Measurements from ENCODE around the gene FOXP1. TPM values are rescaled to one million over a fixed set of nuclear protein-coding genes. Genes with fewer than 3 reads are reported as not detected.
A peak's percentile ranks its signal among the peaks of the same experiment; 100 is the strongest.

Gene FOXP1
- total RNA-seq, 4 donors from 2014 or later: 103 to 173 (median 140) TPM

DNA sequence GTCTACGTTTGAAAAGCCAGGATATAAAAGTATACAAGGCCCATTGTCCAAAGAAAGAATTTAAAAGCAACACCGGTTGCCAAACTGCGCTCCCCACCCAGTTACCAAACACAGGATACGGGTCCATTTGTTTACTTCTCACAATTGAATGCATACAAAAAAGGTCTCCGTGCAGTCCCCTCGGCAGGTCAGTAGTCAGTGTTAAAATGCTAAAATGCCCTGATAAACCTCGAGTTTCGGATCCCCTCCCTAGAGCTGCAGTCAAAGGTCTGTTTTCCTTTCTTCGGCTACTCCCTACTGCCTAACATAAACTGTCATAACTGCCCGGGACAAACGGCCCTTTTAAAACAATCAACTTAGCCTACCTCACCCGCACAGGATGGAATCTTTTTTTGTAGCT is 534.6 kb downstream of the FOXP1 start:
- Histone ChIP-seq H3K4me1 (peaks cover 0 to 46% (median 11%) of the 10 kb centered on the region in 4 donors), H3K9me3 (no peaks in the 10 kb centered on the region), H3K27me3 (no peaks in the 10 kb centered on the region), H3K4me3 (peak overlapping the region in 1 of 4 donors; percentile 2), H3K27ac (peak overlapping the region in 3 of 4 donors; percentile 6 to 69 (median 60)), H3K36me3 (peaks cover 0 to 44% (median 0%) of the 10 kb centered on the region in 3 donors)
- no peak for DNase-seq
- TF ChIP-seq POLR2A (IDR thresholded peaks at IDR 0.05): no peak

DNA sequence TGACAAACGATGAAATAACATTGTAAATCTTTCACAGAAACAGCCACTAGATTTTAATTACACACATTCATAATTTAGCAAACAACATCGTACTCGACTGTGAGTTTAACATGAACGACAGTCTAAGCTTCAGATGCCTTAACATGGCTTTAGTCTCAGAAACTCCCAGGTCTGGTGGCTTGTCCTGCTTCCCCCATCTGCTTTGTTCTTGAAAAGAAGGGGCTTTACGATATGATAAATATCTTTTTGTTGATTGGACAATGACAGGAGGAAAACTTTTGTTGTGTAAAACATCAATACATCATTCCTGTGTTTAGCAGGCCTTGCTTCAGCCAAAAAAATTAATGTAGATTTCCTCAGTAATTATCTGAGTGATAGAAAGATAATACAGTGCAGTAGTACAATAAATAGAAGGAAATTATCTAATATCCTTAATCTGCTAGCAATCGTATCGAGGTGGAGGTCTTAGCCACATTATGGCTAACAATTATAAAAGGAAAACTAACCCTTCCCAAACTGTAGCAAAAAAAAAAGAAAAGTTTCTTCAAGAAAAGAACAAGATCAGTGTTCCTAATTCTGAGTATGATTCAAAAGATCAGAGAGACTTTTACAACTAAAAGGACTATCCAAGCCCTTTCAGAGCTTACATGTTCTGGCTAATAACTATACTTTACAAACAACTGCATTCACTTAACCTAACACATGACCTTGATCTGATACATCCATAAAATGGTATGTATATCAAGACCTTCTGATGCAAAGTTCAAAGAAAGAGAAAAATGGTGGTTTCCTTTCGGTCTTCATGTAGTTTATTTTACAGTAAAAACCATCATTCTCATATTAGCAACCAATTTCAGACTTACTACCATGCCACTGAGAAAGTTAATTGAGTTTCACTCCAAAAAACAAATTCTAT is 535.7 kb downstream of the FOXP1 start:
- Histone ChIP-seq H3K36me3 (peaks cover 0 to 52% (median 0%) of the 10 kb centered on the region in 3 donors), H3K27me3 (no peaks in the 10 kb centered on the region), H3K4me1 (peaks cover 0 to 43% (median 11%) of the 10 kb centered on the region in 4 donors), H3K4me3 (no peak overlapping the region), H3K27ac (peak overlapping the region in 1 of 4 donors; percentile 60), H3K9me3 (no peaks in the 10 kb centered on the region)
- no peak for DNase-seq
- TF ChIP-seq, protein P1, sequence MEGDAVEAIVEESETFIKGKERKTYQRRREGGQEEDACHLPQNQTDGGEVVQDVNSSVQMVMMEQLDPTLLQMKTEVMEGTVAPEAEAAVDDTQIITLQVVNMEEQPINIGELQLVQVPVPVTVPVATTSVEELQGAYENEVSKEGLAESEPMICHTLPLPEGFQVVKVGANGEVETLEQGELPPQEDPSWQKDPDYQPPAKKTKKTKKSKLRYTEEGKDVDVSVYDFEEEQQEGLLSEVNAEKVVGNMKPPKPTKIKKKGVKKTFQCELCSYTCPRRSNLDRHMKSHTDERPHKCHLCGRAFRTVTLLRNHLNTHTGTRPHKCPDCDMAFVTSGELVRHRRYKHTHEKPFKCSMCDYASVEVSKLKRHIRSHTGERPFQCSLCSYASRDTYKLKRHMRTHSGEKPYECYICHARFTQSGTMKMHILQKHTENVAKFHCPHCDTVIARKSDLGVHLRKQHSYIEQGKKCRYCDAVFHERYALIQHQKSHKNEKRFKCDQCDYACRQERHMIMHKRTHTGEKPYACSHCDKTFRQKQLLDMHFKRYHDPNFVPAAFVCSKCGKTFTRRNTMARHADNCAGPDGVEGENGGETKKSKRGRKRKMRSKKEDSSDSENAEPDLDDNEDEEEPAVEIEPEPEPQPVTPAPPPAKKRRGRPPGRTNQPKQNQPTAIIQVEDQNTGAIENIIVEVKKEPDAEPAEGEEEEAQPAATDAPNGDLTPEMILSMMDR (IDR thresholded peaks at IDR 0.05): no peak
- no peak for TF ChIP-seq POLR2A (IDR thresholded peaks at IDR 0.05)

DNA sequence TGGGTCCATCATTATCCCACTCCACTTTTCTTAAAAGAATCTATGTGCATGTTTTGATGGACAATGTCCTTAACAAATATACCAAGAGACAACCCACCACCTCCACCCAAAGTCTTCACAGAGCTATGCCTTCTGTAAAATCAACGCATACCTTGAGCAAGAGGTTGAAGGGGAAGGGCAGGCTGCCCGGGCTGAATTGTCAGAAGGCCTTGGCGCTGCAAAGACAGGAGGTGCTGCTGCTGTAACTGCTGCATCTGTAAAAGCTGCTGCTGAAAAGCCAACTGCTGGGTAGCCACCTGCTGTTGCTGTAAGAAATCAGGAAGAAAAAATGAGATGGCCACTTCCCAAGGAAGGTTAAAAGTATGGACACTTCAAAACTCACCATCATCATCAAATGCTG is 536.7 kb downstream of the FOXP1 start:
- H3K9me3 ChIP-seq: no peaks in the 10 kb centered on the region
- H3K4me3 ChIP-seq: no peak overlapping the region
- peaks cover 0 to 56% (median 0%) of the 10 kb centered on the region in 3 donors for H3K36me3 ChIP-seq
- H3K27me3 ChIP-seq: no peaks in the 10 kb centered on the region
- H3K4me1 ChIP-seq: peaks cover 0 to 35% (median 11%) of the 10 kb centered on the region in 4 donors
- no peak for TF ChIP-seq POLR2A (IDR thresholded peaks at IDR 0.05)
- TF ChIP-seq, protein P1 (IDR thresholded peaks at IDR 0.05): no peak
- no peak for DNase-seq
- H3K27ac ChIP-seq: peak overlapping the region in 1 of 4 donors; percentile 38

DNA sequence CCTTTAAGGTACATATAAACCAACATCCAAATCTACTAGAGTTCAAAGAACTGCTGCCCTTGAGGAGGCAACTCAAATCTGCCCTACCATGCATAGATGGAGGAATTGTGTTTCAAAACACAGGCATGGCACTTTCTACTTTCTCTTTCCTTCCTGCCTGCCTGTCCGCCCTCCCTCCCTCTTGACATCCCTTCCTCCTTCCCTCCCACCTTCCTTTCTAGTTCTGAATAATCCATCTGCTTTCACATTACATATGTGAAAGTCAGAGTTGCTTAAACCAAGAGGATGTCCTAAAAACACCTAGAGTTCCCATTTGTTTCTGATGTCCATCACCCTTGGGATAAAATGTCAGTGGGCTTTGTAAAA is 537.6 kb downstream of the FOXP1 start:
- Histone ChIP-seq H3K9me3 (no peaks in the 10 kb centered on the region), H3K36me3 (peaks cover 0 to 58% (median 0%) of the 10 kb centered on the region in 3 donors), H3K27ac (peak overlapping the region in 1 of 4 donors; percentile 3), H3K4me1 (peaks cover 0 to 26% (median 8%) of the 10 kb centered on the region in 4 donors), H3K27me3 (no peaks in the 10 kb centered on the region), H3K4me3 (no peak overlapping the region)
- DNase-seq: no peak
- TF ChIP-seq, protein P1 (IDR thresholded peaks at IDR 0.05): no peak
- TF ChIP-seq POLR2A (IDR thresholded peaks at IDR 0.05): no peak

DNA sequence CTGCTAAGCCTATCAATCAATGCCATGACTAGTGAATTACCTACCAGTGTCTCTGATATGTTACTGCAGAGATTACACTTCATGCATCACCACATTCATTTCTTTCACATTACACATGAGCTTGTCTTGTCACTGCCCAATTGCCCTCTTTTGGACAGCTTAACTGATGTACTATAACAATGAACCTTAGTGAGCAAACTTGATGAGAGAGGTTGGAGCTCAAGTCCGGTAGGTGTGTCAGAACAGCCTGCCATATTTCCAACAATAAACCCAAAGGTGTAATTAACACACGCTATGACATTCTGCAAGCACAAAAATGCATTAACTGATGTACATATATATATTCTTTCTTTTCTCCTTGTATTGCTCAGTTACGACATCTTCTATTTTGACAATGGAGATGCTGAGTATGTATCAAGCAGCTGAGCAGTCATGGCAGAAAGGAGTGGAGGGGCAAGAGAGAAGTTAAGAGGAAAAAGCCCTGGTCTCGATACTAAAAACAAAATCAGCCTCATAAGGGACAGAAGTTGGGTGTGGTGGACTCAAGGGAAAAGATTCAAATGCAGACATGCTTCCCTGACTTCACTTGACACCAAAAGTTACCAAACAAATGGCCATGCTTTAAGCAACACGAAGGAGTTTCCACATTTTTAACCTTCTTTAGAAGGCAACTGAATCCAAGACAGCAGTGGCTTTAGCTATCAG is 538.2 kb downstream of the FOXP1 start:
- TF ChIP-seq, protein P1 (IDR thresholded peaks at IDR 0.05): no peak
- no peak for TF ChIP-seq POLR2A (IDR thresholded peaks at IDR 0.05)
- no peaks in the 10 kb centered on the region for H3K27me3 ChIP-seq
- peak overlapping the region in 1 of 4 donors; percentile 3 for H3K27ac ChIP-seq
- H3K36me3 ChIP-seq: peaks cover 0 to 59% (median 0%) of the 10 kb centered on the region in 3 donors
- no peaks in the 10 kb centered on the region for H3K9me3 ChIP-seq
- no peak for DNase-seq
- H3K4me1 ChIP-seq: peaks cover 0 to 20% (median 6%) of the 10 kb centered on the region in 4 donors
- H3K4me3 ChIP-seq: no peak overlapping the region
